Activated CD8-positive, alpha-beta memory T cell treated with anti-CD3 and anti-CD28 coated beads, Interleukin-2, amount 50 U/mL, for 24 hours (primary cell): Measurements from ENCODE around the gene RPS6KL1.
"Not testable (repeated sequence)": the region's sequence is repeated elsewhere in the genome, so short reads cannot be mapped to it uniquely, and the experiment has no call there.

Experiments used
- DNase-seq: peaks from one replicate; pipeline ENCODE4 v3.0.0-alpha.2; 2020; ENCODE audit errors: extremely low read depth

Gene RPS6KL1

DNA sequence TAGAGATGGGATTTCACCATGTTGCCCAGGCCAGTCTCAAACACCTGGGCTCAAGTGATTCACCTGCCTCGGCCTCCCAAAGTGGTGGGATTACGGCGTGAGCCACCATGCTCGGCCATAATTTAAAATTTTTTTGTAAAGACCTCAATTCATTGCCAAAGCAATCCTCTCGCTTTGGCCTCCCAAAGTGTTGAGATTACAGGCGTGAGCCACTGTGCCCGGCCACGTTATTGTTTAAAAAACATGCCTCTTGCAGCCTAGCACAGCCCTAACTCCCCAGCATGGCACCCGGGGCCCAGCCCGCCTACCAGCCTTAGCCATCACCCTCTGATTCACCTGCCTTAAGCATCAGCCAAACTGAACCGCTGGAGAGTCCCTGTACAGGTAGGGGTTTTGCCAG lies 13.1 kb upstream of the RPS6KL1 start:
- DNase-seq, result no peak

GRCh38 chr14:74935360-74935680 lies 12.3 kb upstream of the RPS6KL1 start:
- DNase-seq, result no peak

DNA sequence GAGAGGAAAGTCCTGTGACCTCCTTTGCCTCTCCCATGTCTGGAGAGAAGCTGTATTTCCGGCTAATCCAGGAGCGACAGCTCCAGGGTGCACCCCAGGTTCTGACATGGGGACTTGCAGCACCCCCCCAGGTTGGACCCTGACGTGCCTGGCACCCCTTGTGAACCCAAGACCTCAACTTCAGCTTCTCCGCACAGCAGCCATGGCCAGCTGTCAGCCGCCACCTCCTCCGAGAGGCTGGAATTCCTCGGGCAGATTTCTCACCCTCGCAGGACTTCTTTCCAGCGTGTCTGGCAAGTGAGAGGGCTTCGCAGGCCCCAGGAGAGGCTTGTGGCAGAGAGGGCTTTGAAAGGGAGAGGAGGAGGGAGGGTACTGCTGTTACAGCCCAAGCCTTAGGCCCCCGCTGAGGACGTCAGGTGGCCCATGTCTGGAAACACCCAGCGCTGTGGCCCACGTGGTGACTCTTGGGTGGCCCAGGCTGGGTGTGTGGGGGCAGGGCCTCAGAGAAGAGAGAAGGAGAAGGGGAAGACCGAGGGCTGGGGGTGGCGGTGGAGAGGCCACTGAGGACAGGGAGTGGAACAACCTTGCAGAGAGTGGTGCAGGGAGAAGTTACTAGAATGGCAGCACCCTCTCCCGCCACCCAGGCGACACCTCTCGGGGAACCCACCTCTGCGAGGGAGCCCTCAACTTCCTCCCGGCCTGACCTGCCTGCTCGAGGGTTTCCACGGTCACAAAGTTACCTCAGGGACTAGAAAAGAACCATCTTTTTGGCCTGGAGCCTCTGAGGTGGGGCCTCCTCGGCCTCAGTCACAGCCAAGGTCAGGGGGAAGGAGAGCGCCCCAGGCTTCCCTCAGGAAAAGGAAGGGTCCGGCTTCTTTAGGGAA lies 11.7 kb upstream of the RPS6KL1 start:
- no peak for DNase-seq

DNA sequence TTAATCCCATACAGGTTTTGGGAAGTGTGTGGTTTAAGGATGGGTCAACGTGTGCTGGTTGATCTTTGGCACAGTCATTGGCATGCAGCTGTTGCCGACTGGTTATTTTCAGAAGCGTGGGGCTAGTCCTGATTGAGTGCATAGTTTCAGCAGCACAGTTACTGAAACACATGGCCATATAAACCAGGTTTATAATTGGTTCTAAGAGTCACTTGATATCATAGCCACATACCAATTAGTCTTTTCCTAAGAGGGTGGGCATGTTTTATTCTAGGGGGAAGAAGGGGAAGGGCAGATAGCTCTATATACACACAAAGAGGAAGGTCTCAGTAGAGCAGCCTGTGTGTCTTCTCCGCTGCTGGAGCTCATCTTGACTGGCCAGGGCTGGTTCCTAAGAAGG lies 11.0 kb upstream of the RPS6KL1 start:
- no peak for DNase-seq

GRCh38 chr14:74932936-74933335 lies 9.9 kb upstream of the RPS6KL1 start:
- not testable (repeated sequence) for DNase-seq

GRCh38 chr14:74932401-74932901 lies 9.4 kb upstream of the RPS6KL1 start:
- DNase-seq, result no peak

- DNase-seq, result not testable (repeated sequence)
Measured at GRCh38 chr14:74931744-74932143, 8.7 kb upstream of the RPS6KL1 start.

GRCh38 chr14:74929242-74929641 lies 6.2 kb upstream of the RPS6KL1 start:
- no peak for DNase-seq

DNA sequence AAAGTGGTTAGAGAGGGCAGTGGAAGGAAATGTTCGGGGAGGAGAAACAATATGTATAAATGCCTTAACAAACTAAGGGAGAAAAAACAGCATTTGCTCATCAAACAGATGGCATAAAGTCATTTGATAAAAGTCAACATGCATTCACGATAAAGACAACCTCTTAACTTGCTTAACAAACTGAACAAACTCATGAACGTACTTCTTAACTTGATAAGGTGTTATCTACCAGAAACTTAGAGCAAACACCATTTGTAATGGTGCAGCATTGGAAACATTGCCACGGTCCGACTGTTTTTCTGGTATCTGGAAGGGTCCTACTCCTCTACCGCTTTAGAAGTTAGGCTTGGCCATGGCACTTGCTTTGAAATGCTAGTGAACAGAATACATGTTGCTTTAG lies 4.2 kb upstream of the RPS6KL1 start:
- DNase-seq, result no peak

DNA sequence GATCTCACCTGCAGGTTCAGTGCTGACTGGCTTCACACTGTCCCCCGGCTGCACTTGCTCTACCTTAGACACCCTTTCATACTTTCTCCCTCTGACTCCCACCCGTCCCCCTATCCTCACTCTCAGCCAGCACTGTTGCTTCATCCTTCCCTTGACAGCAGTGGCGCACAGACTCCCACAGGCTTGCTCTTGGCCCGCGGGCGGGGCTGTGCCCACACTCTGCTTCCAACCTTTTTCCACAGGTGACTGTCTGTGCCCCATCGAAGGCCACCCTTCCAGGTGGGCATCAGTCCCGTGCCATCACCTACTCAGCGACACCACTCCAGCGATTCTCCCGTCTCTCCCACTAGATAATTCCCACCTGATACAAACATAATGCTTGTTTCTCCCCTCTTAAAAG lies 1.0 kb upstream of the RPS6KL1 start:
- DNase-seq, result no peak

DNA sequence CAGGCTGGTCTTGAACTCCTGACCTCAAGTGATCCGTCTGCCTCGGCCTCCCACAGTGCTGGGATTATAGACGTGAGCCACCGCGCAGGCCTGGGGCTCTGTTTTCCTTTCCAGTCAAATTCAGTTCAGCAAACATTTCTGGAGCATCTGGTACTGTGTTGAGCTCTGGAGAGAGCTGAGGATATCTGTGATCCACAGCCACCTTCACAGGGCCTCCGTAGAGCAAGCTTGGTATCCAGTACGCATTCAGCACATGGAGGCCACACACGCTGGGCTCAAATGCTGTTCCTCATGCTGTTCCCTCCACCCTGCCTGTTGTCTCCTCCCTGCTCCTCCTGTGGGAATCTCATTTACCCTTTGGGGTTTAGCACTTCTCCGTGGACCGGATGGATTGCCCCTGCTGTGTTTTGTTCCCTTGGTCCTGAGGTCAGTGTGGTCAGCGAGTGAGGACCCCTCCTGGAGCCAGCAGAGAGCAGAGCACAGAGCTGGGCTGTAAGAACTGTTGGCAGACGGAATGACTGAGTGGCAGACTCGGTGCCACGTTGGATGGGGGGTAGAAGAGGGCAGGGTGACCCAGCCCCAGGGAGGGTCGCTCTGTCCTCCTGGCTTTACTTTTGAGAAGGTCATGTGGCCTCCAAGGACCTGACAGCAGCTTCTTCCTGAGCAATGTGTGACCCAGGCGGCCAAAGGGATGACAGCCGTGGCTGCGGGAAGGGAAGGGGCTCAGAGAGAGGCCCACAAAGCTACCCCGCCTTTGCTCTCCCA lies 891 bp downstream of the RPS6KL1 start:
- DNase-seq, result no peak

GRCh38 chr14:74921053-74921620 lies 1.9 kb downstream of the RPS6KL1 start:
- DNase-seq, result no peak

DNA sequence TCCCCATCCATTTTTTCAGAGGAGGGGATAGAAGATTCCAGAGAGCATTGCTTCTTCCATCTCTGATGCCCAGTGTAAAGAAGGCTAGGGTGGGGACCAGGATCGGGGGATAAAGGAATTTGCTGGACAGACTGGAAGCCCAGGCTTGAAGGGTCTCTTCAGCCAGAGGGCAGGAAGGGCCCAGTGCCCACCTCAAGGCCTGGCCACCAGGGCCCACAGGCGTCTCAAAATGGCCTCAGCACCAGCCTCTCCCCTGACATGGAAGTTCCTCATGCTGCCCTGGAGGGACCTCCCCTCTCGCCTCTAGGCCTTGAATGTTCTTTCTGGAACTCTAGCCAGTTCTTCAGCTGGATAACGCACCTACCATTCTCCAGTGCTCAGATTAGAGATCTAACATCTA lies 2.8 kb downstream of the RPS6KL1 start:
- DNase-seq, result no peak

DNA sequence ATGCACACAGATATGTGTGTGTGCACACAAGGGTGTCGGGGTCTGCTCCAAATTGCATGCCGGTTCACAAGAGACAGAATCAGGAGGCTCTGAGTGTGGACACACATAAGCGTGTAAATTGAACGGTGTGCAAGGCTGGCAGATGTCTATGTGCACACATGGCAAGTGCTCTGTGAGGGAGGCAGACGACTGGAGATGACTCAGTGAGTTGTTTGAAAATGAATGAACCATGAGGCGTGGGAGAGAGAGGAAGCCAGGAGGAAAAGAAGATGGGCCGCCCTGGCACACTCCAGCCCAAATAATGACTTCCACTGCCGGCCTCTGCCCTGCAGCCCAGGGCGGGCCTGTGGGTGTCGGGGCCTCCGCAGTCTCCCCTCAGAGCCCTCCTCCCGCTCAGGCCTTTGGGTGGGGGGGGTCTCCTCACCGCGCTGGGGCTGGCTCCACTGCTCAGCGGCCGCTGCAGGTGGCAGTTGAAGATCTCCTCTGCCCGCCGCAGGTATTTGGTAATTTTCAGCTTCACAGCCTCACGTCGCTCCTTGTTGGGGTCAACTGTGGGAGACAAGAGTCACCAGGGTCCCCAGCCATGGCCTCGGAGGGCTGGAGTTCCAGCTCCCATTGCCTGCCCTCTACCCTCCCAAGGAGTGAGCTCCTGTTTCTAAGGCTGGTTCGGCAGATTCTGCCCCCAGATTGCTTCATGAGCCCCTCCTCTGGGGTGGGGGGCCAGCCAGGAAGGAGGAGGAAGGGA lies 3.5 kb downstream of the RPS6KL1 start:
- no peak for DNase-seq

DNA sequence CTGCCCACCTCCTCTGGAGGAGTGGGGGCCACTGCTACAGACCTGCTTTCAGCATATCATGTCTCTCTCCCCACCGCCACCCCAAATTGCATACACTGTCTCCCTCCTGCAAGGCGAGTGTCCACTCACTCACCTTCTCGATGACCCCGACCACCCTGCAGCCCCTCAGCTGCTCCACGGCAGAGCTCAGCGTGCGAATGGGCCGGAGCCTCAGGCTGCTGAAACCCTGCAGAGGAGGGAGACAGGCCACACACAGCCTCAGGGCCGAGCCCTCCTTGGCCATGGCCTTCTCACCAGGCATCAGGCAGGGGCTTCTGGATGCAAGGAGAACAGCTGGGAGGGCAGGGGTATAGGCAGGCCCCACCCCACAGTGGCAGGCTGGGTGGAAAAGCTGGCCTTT lies 4.7 kb downstream of the RPS6KL1 start:
- DNase-seq, result no peak

DNA sequence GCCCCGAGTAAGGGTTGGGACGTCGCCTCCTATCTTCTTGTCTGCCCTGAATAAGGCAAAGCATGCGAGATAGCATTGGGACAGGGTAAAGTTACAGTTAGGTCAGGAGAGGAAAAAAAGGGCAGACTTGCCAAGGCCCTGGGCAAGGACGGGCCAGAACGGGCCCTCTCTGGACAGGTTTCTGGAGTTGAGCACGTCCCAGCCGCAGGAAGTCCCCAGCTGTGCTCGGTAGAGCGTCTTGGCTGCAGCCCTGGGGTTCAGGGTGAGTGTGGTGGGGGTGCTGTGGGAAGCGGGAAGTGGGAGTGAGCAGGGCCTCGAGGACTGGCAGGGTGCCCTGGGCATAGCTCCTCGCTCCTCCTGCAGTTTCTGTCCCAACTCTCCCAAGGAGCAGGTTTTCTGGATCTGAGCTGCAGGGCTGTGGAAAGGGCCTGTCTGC lies 5.4 kb downstream of the RPS6KL1 start:
- DNase-seq, result no peak

GRCh38 chr14:74917178-74917543 lies 5.9 kb downstream of the RPS6KL1 start:
- DNase-seq, result no peak

DNA sequence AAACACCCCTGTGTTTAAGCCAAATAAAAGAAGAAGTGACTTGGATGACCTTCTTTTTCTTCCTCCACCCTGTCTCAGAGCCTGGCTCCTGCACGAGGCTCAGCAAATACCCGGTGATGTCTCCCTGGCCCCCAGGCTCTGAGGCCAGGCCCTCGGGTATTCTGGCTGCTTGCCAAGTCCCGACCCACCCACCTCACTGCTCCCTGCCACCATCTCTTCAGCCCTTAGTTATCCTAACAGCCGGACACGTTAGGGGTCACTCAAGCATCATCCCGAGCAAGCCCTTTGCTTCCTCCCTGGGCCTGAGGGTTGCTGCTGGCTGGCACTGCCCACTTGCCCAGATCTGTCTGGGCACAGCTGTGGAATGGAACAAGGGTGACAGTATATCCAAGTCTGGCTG lies 7.2 kb downstream of the RPS6KL1 start:
- no peak for DNase-seq

- DNase-seq, result no peak
Measured at GRCh38 chr14:74915426-74915825, 7.6 kb downstream of the RPS6KL1 start.

DNA sequence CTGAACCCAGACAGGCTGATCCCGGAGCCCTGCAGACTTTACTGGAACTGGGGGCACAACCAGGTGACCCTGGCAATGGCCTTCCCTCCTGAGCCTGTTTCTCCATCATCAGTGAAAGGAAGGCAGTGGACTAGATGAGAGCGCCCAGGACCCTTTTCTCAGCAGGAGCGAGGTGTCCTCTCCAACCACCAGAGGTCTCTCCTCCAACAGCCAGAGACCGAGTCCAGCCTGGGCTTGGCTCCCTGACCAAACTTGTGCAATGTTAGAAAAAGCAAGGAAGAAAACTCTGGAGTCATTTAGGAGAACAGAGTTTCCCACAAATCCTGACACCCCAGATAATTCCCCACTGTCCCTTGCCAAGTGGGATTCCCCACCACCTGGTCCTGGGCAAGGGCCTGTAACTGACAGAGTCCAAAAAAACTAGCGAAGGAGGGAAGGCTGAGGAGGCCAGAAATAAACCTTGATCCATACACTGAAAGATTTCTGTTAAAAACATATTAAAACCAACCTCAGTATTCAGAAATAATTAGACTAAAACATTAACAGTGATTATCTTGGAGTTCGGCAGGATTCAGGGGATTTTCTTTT lies 9.0 kb downstream of the RPS6KL1 start:
- no peak for DNase-seq

DNA sequence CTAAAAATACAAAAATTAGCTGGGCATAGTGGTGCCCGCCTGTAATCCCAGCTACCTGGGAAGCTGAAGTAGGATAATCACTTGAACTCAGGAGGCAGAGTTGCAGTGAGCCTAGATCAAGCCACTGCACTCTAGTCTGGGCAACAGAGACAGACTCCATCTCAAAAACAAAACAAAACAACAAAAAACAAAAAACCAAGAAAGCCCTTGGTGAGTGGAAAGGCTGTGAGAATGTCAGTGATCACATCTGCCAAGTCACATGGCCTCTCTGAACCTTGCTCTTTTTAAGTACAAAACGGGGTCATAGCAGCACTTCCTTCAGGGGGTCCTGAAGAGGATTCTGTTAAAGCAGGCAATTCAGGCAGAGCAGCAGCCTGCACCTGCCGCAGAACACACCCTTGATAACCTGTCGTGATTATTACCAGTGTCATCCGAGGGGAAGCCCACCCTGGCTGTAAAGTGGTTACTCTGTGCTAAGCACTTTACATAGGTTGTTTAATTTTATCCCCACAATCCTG lies 9.6 kb downstream of the RPS6KL1 start:
- DNase-seq, result no peak
